ENCODE measurements around the gene CRYBA2. TPM values are rescaled to one million over a fixed set of nuclear protein-coding genes. Genes with fewer than 3 reads are reported as not detected.

Gene CRYBA2
- total RNA-seq: not detected

DNA sequence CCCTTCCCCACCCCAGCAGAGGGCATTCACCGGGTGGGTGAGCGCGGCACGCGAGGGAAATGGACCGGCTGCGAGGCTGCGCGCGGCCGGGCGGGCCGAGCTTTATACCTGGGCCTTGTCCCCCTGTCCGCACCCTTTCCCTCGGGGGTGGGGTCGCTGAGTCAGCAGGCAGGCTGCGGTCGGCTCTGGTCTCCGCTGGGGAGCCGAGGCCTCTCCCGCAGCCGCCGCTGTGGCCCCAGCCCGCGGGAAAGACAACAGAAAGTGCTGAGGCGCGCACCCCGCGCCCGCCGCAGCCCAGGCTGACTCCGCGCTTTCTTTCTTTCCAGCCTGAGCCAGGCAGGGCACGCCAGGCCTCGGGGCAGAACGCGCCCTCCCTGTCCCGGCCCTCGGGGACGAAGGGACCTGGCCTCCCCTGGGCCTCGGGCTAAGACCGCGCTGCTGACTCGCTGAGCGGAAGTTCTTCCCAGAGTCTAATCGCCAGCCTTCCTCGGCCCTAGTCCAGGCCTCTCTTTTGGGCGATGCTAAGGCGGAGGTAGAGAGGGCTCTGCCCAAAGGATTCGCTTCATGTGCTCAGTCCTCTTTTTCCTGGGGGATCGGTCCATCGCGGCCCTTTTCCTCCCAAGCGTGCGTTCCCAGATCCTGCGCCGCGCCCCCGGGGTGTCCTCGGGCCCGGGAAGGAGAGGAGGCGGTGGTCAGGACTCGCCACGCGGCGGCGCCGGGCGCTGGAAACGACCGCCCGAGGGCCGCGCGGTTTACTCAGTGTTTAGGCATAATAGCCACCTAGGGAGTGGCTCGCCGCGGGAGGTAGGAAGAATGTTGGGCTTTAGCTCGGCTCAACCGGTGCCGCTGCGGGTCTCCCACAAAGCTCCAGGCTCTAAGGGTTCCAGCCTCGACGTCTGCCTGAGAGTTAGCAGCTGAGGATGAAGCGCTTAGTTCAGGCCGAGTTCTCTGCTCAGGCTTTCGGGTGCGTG is at the start of gene CRYBA2:
TSS of gene CRYBA2 (minus strand) at position 78 of the 971 bp plus-strand sequence. CDS start 246 bp downstream, outside the sequence.
- TF ChIP-seq, protein P1, sequence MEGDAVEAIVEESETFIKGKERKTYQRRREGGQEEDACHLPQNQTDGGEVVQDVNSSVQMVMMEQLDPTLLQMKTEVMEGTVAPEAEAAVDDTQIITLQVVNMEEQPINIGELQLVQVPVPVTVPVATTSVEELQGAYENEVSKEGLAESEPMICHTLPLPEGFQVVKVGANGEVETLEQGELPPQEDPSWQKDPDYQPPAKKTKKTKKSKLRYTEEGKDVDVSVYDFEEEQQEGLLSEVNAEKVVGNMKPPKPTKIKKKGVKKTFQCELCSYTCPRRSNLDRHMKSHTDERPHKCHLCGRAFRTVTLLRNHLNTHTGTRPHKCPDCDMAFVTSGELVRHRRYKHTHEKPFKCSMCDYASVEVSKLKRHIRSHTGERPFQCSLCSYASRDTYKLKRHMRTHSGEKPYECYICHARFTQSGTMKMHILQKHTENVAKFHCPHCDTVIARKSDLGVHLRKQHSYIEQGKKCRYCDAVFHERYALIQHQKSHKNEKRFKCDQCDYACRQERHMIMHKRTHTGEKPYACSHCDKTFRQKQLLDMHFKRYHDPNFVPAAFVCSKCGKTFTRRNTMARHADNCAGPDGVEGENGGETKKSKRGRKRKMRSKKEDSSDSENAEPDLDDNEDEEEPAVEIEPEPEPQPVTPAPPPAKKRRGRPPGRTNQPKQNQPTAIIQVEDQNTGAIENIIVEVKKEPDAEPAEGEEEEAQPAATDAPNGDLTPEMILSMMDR (IDR thresholded peaks at IDR 0.05): no peak
- H3K9me3 ChIP-seq: no peaks in the 10 kb centered on the region
- peak within 1 kb of the TSS in 1 of 2 donors; percentile 48 for H3K4me3 ChIP-seq
- no peaks in the 10 kb centered on the region for H3K36me3 ChIP-seq
- no peak for DNase-seq (ENCODE audit: low spot score)
- no peak within 1 kb of the TSS for H3K27ac ChIP-seq
- peaks cover 26 to 63% of the 10 kb centered on the region in 2 donors for H3K27me3 ChIP-seq
- H3K4me1 ChIP-seq: peaks cover 0 to 27% of the 10 kb centered on the region in 2 donors

DNA sequence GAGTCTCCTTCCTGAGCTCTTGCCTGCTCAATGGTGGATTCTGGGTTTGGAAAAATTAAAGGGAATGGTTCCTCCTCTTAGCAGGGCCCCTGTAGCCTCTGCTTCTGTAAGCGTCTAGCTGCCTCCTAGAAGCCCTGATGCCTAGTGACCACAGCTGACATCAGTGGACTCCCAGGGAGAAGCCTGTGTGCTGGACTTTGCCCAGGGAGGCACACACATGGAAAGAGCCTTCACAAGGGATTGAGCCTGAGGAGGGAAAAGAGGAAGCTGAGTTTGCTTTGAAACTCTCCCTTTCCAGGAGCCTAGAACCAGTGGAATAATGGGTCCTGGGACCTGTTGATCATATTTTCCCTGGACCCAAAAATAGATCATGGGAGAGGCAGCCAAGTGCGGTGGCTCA is 49.5 kb upstream of the CRYBA2 start:
- H3K27ac ChIP-seq: no peak overlapping the region
- H3K4me3 ChIP-seq: no peak overlapping the region
- H3K9me3 ChIP-seq: no peaks in the 10 kb centered on the region
- no peak for DNase-seq (ENCODE audit: low spot score)
- H3K4me1 ChIP-seq: peaks cover 0 to 5% of the 10 kb centered on the region in 2 donors
- H3K27me3 ChIP-seq: no peaks in the 10 kb centered on the region
- H3K36me3 ChIP-seq: no peaks in the 10 kb centered on the region
- TF ChIP-seq, protein P1 (IDR thresholded peaks at IDR 0.05): no peak

GRCh38 chr2:219042157-219042556 is 48.9 kb upstream of the CRYBA2 start:
- H3K4me1 ChIP-seq: peaks cover 0 to 5% of the 10 kb centered on the region in 2 donors
- no peak overlapping the region for H3K4me3 ChIP-seq
- H3K9me3 ChIP-seq: no peaks in the 10 kb centered on the region
- no peaks in the 10 kb centered on the region for H3K36me3 ChIP-seq
- no peak for DNase-seq (ENCODE audit: low spot score)
- TF ChIP-seq, protein P1 (IDR thresholded peaks at IDR 0.05): no peak
- no peak overlapping the region for H3K27ac ChIP-seq
- no peaks in the 10 kb centered on the region for H3K27me3 ChIP-seq

GRCh38 chr2:219041252-219041651 is 48.0 kb upstream of the CRYBA2 start, which contains the start of gene CFAP65:
CFAP65 (minus strand) TSS chr2:219041516; CDS start chr2:219039048, 2,468 bp downstream.
- peaks cover 0 to 5% of the 10 kb centered on the region in 2 donors for H3K4me1 ChIP-seq
- no peaks in the 10 kb centered on the region for H3K36me3 ChIP-seq
- H3K27ac ChIP-seq: no peak within 1 kb of the TSS
- DNase-seq (ENCODE audit: low spot score): no peak
- TF ChIP-seq, protein P1 (IDR thresholded peaks at IDR 0.05): no peak
- H3K9me3 ChIP-seq: no peaks in the 10 kb centered on the region
- H3K27me3 ChIP-seq: no peaks in the 10 kb centered on the region
- H3K4me3 ChIP-seq: peak within 1 kb of the TSS in 1 of 2 donors; percentile 12

GRCh38 chr2:219038600-219038999 is 45.4 kb upstream of the CRYBA2 start:
- no peak for DNase-seq (ENCODE audit: low spot score)
- Histone ChIP-seq H3K9me3 (no peaks in the 10 kb centered on the region), H3K27me3 (no peaks in the 10 kb centered on the region), H3K4me3 (no peak overlapping the region), H3K4me1 (peaks cover 0 to 5% of the 10 kb centered on the region in 2 donors), H3K27ac (no peak overlapping the region), H3K36me3 (no peaks in the 10 kb centered on the region)
- TF ChIP-seq, protein P1 (IDR thresholded peaks at IDR 0.05): no peak

Measured in right atrium auricular region (tissue), 2 donors.